H1 (cell line): ENCODE data around the gene CERS1. TPM values are rescaled to one million over a fixed set of nuclear protein-coding genes. Genes with fewer than 3 reads are reported as not detected.

ENCODE experiments used
- CTCF ChIA-PET: fragments of 300-600 bp; sonication (Branson Sonifier 250); formaldehyde crosslinking; loops from one replicate; lab custom pipeline; 2021; ENCODE audit not compliant: partially characterized antibody; lab: Charles Lee
- POLR2A ChIA-PET: fragments of 300-600 bp; sonication (Branson Sonifier 250); formaldehyde crosslinking; loops from one replicate; lab custom pipeline; 2021; ENCODE audit warnings: inconsistent platforms; ENCODE audit not compliant: partially characterized antibody; lab: Charles Lee
- DNase-seq, 2 experiments: peaks; one replicate each; pipeline versions ENCODE4 v3.0.0 to v3.0.0-alpha.2; 2010 to 2022; ENCODE audit warnings: low spot score in 2 of 2, low read depth in 1 of 2, mixed read lengths in 1 of 2
- FAIRE-seq: peaks from 2 replicates; lab custom pipeline; 2011; peaks lifted over from hg19 to GRCh38; lab: Jason Lieb, UNC
- H2AFZ ChIP-seq: 2 replicates; pipeline ENCODE4 v1.8.1; 2012; ENCODE audit warnings: low read length, inconsistent platforms
- H2AK5ac ChIP-seq: 2 replicates; pipeline ENCODE4 v1.6.1; 2013; ENCODE audit warnings: low read depth, low read length
- H2BK120ac ChIP-seq: replicated peaks from 2 replicates; pipeline ENCODE3; 2013; ENCODE audit warnings: low read depth, low read length, inconsistent platforms
- H2BK12ac ChIP-seq: 2 replicates; pipeline ENCODE4 v1.6.1; 2013; ENCODE audit warnings: low read depth, low read length
- H2BK15ac ChIP-seq: 2 replicates; pipeline ENCODE4 v1.6.1; 2013; ENCODE audit warnings: low read length
- H2BK20ac ChIP-seq: 2 replicates; pipeline ENCODE4 v1.6.1; 2013; ENCODE audit warnings: low read length
- H2BK5ac ChIP-seq: 2 replicates; pipeline ENCODE4 v1.6.1; 2013; ENCODE audit warnings: low read depth, low read length
- H3K14ac ChIP-seq: 2 replicates; pipeline ENCODE4 v1.6.1; 2013; ENCODE audit warnings: inconsistent platforms; ENCODE audit not compliant: insufficient read length
- H3K18ac ChIP-seq: 2 replicates; pipeline ENCODE4 v1.6.1; 2013; ENCODE audit warnings: low read length; ENCODE audit errors: extremely low read depth
- H3K23ac ChIP-seq: 2 replicates; pipeline ENCODE4 v1.6.1; 2013; ENCODE audit warnings: inconsistent platforms; ENCODE audit not compliant: insufficient read length
- H3K23me2 ChIP-seq: 2 replicates; pipeline ENCODE4 v1.6.1; 2013; ENCODE audit warnings: low read depth, low read length
- H3K27ac ChIP-seq: 2 replicates; pipeline ENCODE4 v1.6.1; 2011; ENCODE audit warnings: low read depth, low read length, inconsistent platforms
- H3K27me3 ChIP-seq, 4 experiments: replicated peaks in 1 of 4; 1 replicate in 1 of 4; 2 replicates in 3 of 4; pipeline versions ENCODE4 v1.6.1 to v1.8.1; 2011 to 2013; ENCODE audit warnings: low read length in 3 of 4, mild to moderate bottlenecking in 3 of 4, inconsistent platforms in 2 of 4, mixed read lengths in 2 of 4, moderate library complexity in 1 of 4; ENCODE audit not compliant: control insufficient read depth in 3 of 4, insufficient read depth in 3 of 4; ENCODE audit errors: extremely low read depth in 1 of 4
- H3K36me3 ChIP-seq, 4 experiments: 2 replicates each; pipeline versions ENCODE4 v1.6.1 to v1.8.1; 2011 to 2013; ENCODE audit warnings: mild to moderate bottlenecking in 4 of 4, low read length in 3 of 4, moderate library complexity in 2 of 4, control low read depth in 1 of 4, inconsistent platforms in 1 of 4; ENCODE audit not compliant: insufficient read depth in 4 of 4, control insufficient read depth in 2 of 4
- H3K4ac ChIP-seq: replicated peaks from 2 replicates; pipeline ENCODE3; 2013; ENCODE audit warnings: low read length, low read depth, mixed read lengths, inconsistent platforms; ENCODE audit not compliant: insufficient read length
- H3K4me1 ChIP-seq, 4 experiments: replicated peaks in 1 of 4; 1 replicate in 1 of 4; 2 replicates in 3 of 4; pipeline versions ENCODE4 v1.6.1 to v1.8.1; 2011 to 2013; ENCODE audit warnings: low read length in 3 of 4, inconsistent platforms in 2 of 4, mixed read lengths in 1 of 4; ENCODE audit not compliant: insufficient read depth in 4 of 4, control insufficient read depth in 3 of 4
- H3K4me2 ChIP-seq, 2 experiments: 2 replicates each; pipeline versions ENCODE4 v1.6.1 to v1.8.1; 2011 to 2013; ENCODE audit warnings: low read depth in 2 of 2, low read length in 2 of 2, control low read depth in 1 of 2, inconsistent platforms in 1 of 2, mild to moderate bottlenecking in 1 of 2; ENCODE audit not compliant: insufficient read depth in 1 of 2
- H3K4me3 ChIP-seq, 4 experiments: fragments of 200-600, 300-600 bp in 1 of 4; sonication (generic), shearing (Covaris generic), sonication (Bioruptor Twin) in 1 of 4; 2 replicates each; pipeline versions ENCODE4 v1.5.1 to v1.8.1; 2011 to 2016; ENCODE audit warnings: low read length in 4 of 4, low read depth in 3 of 4, control low read depth in 2 of 4, inconsistent platforms in 2 of 4, mild to moderate bottlenecking in 2 of 4, mixed read lengths in 1 of 4, moderate library complexity in 1 of 4; ENCODE audit not compliant: insufficient read depth in 2 of 4; ENCODE audit errors: extremely low read depth in 1 of 4
- H3K56ac ChIP-seq: replicated peaks from 2 replicates; pipeline ENCODE3; 2013; ENCODE audit warnings: low read depth, mild to moderate bottlenecking, mixed read lengths, low read length, inconsistent platforms; ENCODE audit not compliant: insufficient read length
- H3K79me1 ChIP-seq: 2 replicates; pipeline ENCODE4 v1.6.1; 2013; ENCODE audit warnings: low read depth, low read length, control low read depth
- H3K79me2 ChIP-seq, 2 experiments: 2 replicates each; pipeline versions ENCODE4 v1.6.1 to v1.8.1; 2012 to 2013; ENCODE audit warnings: low read length in 2 of 2, mild to moderate bottlenecking in 2 of 2, inconsistent platforms in 1 of 2; ENCODE audit not compliant: insufficient read depth in 2 of 2, control insufficient read depth in 1 of 2
- H3K9ac ChIP-seq, 4 experiments: replicated peaks in 1 of 4; 1 replicate in 1 of 4; 2 replicates in 3 of 4; pipeline versions ENCODE4 v1.6.1 to v1.8.1; 2011 to 2013; ENCODE audit warnings: low read depth in 3 of 4, low read length in 3 of 4, control low read depth in 2 of 4, mild to moderate bottlenecking in 2 of 4, moderate library complexity in 2 of 4, inconsistent platforms in 1 of 4; ENCODE audit errors: extremely low read depth in 1 of 4
- H3K9me3 ChIP-seq, 2 experiments: 2 replicates each; pipeline versions ENCODE4 v1.6.1 to v1.8.1; 2012 to 2013; ENCODE audit warnings: mild to moderate bottlenecking in 2 of 2, moderate library complexity in 2 of 2, control low read depth in 1 of 2, inconsistent platforms in 1 of 2, low read depth in 1 of 2, low read length in 1 of 2, mixed read lengths in 1 of 2; ENCODE audit not compliant: insufficient read depth in 2 of 2
- H4K20me1 ChIP-seq, 2 experiments: replicated peaks in 1 of 2; 2 replicates each; pipeline versions ENCODE3 to v1.8.1; 2011 to 2013; ENCODE audit warnings: inconsistent platforms in 2 of 2, low read length in 2 of 2, mild to moderate bottlenecking in 1 of 2; ENCODE audit not compliant: insufficient read depth in 2 of 2, control insufficient read depth in 1 of 2
- H4K5ac ChIP-seq: 2 replicates; pipeline ENCODE4 v1.6.1; 2013; ENCODE audit warnings: low read length, low read depth, mixed read lengths, inconsistent platforms; ENCODE audit not compliant: insufficient read length
- H4K8ac ChIP-seq: 2 replicates; pipeline ENCODE4 v1.8.0; 2013; ENCODE audit warnings: mild to moderate bottlenecking, moderate library complexity, low read length, inconsistent platforms; ENCODE audit not compliant: insufficient read depth; ENCODE audit errors: extremely low read depth
- H4K91ac ChIP-seq: replicated peaks from 2 replicates; pipeline ENCODE3; 2013; ENCODE audit warnings: low read length, mixed read lengths, inconsistent platforms; ENCODE audit not compliant: insufficient read length
- ASH2L ChIP-seq: fragments of 200-600, 300-600 bp; sonication (generic); IDR thresholded peaks from one replicate; pipeline ENCODE4 v1.7.1; 2017; ENCODE audit warnings: low read length
- BACH1 ChIP-seq: IDR thresholded peaks from 2 replicates; pipeline ENCODE4 v1.6.1; 2012; ENCODE audit warnings: low read length, improper control_type of control experiment
- CHD2 ChIP-seq: IDR thresholded peaks from 2 replicates; pipeline ENCODE4 v1.6.1; 2012; ENCODE audit warnings: low read length, improper control_type of control experiment
- GTF2F1 ChIP-seq: IDR thresholded peaks from 2 replicates; pipeline ENCODE4 v1.6.1; 2012; ENCODE audit warnings: low read depth, low read length, improper control_type of control experiment, borderline replicate concordance
- HDAC2 ChIP-seq, 2 experiments: fragments of 300-600 bp in 1 of 2; sonication (generic) in 1 of 2; IDR thresholded peaks; 2 replicates each; pipeline ENCODE4 v1.6.1; 2011 to 2012; ENCODE audit warnings: low read depth in 2 of 2, low read length in 2 of 2, mild to moderate bottlenecking in 2 of 2, moderate library complexity in 2 of 2, borderline replicate concordance in 1 of 2, inconsistent platforms in 1 of 2
- SIN3A ChIP-seq, 2 experiments: IDR thresholded peaks in 1 of 2; conservative IDR thresholded peaks in 1 of 2; 2 replicates each; pipeline ENCODE4 v1.6.1; 2011 to 2012; ENCODE audit warnings: low read length in 2 of 2, improper control_type of control experiment in 1 of 2, low read depth in 1 of 2, mild to moderate bottlenecking in 1 of 2
- TBP ChIP-seq: IDR thresholded peaks from 2 replicates; pipeline ENCODE4 v1.6.1; 2011; ENCODE audit warnings: low read depth, low read length, improper control_type of control experiment
- WGBS, 2 experiments: shearing (Covaris generic) in 1 of 2; methylation state at CpG; one replicate each; pipeline versions ENCODE4 v1.1.6 to v1.1.7; 2013 to 2015; ENCODE audit warnings: low lambda C conversion rate in 2 of 2, mixed read lengths in 2 of 2, inconsistent platforms in 1 of 2, low coverage in 1 of 2, missing lambda C conversion rate in 1 of 2; ENCODE audit not compliant: insufficient replicate concordance in 2 of 2, insufficient coverage in 1 of 2, insufficient read length in 1 of 2; ENCODE audit errors: extremely low coverage in 1 of 2, missing lambda C conversion rate in 1 of 2; 5-methylcytosine and 5-hydroxymethylcytosine counted together
- polyA plus RNA-seq, 7 experiments: library from polyadenylated mRNA; depleted of rRNA in 3 of 7; stranded (reverse) in 5 of 7; unstranded in 2 of 7; fragments of >200 nt in 5 of 7; fragments of 200-250 nt in 2 of 7; gene quantifications; 1 replicate in 5 of 7; 2 replicates in 1 of 7; 4 replicates in 1 of 7; pipeline versions ENCODE4 v1.2.1 to v1.2.3, GENCODE V29; 2011 to 2013; ENCODE audit warnings: missing spikeins in 2 of 7, mixed read lengths in 2 of 7
- total RNA-seq: library from RNA; stranded (reverse); fragmentation: NEBNext Ultra II Directional; extraction: Animal tissue kit (Norgen Biotek cat#: 25700); gene quantifications from 2 replicates; pipeline ENCODE4 v1.2.1, GENCODE V29; 2021

The CERS1 gene
- total and polyA plus RNA-seq, 2 of the 8 experiments (the other 6 are each of a cell fraction or from before 2014, with no cell fraction given): 18.6 to 51.0 TPM

DNA sequence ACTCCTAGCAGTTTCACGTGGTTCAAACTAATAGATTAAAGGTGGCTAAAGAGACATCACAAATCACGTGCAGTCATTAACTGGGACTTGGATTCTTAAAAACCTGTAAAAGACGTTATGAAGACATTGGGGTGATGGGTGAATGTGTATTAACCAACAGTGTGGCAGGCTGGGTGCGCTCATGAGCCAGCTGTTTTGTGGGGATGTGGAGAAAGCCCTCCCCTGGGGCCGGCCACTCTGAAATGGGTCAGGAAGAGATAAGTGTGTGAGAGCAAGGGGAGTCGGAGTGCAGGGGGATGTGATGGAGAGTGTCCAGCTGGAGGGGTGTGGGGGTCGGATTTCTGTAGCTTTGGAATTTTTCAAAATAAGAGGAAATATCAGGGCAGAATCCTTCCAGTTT lies 53.8 kb downstream of the CERS1 start:
- peaks cover 0 to 14% (median 9%) of the 10 kb centered on the region in 4 experiments; a peak in 6 of 7 replicates for H3K4me1 ChIP-seq
- H3K23me2 ChIP-seq: no peaks in the 10 kb centered on the region
- POLR2A ChIA-PET: interaction anchor here (1.0 to 3.1 kb wide), 3 partner anchors 10 to 43 kb away, joined by 3 to 18 read pairs (median 3); partner anchors contain the start of gene UPF1
- H4K5ac ChIP-seq: no peak overlapping the region
- peaks cover 58 to 65% of the 10 kb centered on the region in 2 experiments for H4K20me1 ChIP-seq
- 92% methylated on average over 7 of the region's 7 CpGs; no CpG with 5 or more reads in 1 of the 2 experiments for WGBS, 2 experiments
- H2AFZ ChIP-seq: no peak overlapping the region
- peaks cover 0 to 8% (median 3%) of the 10 kb centered on the region in 4 experiments; a peak in 4 of 8 replicates for H3K36me3 ChIP-seq
- H2BK5ac ChIP-seq: no peak overlapping the region
- no peak overlapping the region for H2BK120ac ChIP-seq
- DNase-seq: no peak
- H4K91ac ChIP-seq: no peak overlapping the region
- H3K9me3 ChIP-seq: no peaks in the 10 kb centered on the region
- H3K27me3 ChIP-seq: no peaks in the 10 kb centered on the region
- peaks cover 48% of the 10 kb centered on the region for H3K79me1 ChIP-seq
- H3K4me3 ChIP-seq: no peak overlapping the region
- no peak overlapping the region for H3K4me2 ChIP-seq
- H2BK12ac ChIP-seq: no peak overlapping the region
- no peak overlapping the region for H3K27ac ChIP-seq
- no peak overlapping the region for H3K18ac ChIP-seq
- H2BK20ac ChIP-seq: no peak overlapping the region
- no peak overlapping the region for H2AK5ac ChIP-seq
- no peak for FAIRE-seq
- peaks cover 21 to 87% of the 10 kb centered on the region in 2 experiments for H3K79me2 ChIP-seq
- H3K56ac ChIP-seq: no peak overlapping the region
- H4K8ac ChIP-seq: no peak overlapping the region; the same call in 1 of the 2 replicates
- H3K14ac ChIP-seq: no peak overlapping the region
- CTCF ChIA-PET: interaction anchor here (0.9 to 19.5 kb wide), 8 partner anchors 11 to 279 kb away, joined by 3 to 247 read pairs (median 4); partner anchors contain the start of gene UPF1
- no peak overlapping the region for H3K4ac ChIP-seq
- no peak overlapping the region for H3K23ac ChIP-seq
- H2BK15ac ChIP-seq: no peak overlapping the region
- H3K9ac ChIP-seq: no peak overlapping the region
- TF ChIP-seq TBP (no peak), HDAC2 (IDR thresholded peaks at IDR 0.05; ENCODE audit: borderline replicate concordance in 1 of 2, low read depth in 2 of 2, low read length in 2 of 2) (no peak), ASH2L (no peak), BACH1 (no peak), CHD2 (no peak), SIN3A (conservative IDR thresholded peaks at IDR 0.05 in 1 of 2, IDR thresholded peaks at IDR 0.05 in 1 of 2; ENCODE audit: low read depth in 1 of 2, low read length in 2 of 2) (no peak), GTF2F1 (no peak)
